Panc1 (cell line): ENCODE results near the gene FSHR. TPM values are rescaled to one million over a fixed set of nuclear protein-coding genes. Genes with fewer than 3 reads are reported as not detected.

Experiments
- ATAC-seq: fragments of 200-7000 bp; cut with Tn5 transposase; 2 replicates; pipeline ENCODE4 v1.9.1; 2020; ENCODE audit warnings: mild to moderate bottlenecking, moderate library complexity
- BruUV-seq: library from RNA; stranded (reverse); fragments of 400-500 nt; replicated peaks from 2 replicates; lab custom pipeline; 2021; lab: Mats Ljungman, UMichigan
- CTCF ChIA-PET: fragments of 300-600 bp; sonication (Branson Sonifier 250); formaldehyde crosslinking; loops from one replicate; lab custom pipeline; 2022; ENCODE audit warnings: antibody characterized with exemption; lab: Charles Lee
- POLR2A ChIA-PET: fragments of 300-600 bp; sonication (Branson Sonifier 250); formaldehyde crosslinking; loops from one replicate; lab custom pipeline; 2022; ENCODE audit warnings: antibody characterized with exemption; lab: Charles Lee
- DNase-seq: peaks from one replicate; pipeline ENCODE4 v3.0.0-alpha.2; 2010; ENCODE audit warnings: low read depth, low spot score
- H3K27ac ChIP-seq: 2 replicates; pipeline ENCODE4 v1.5.1; 2011; ENCODE audit warnings: mild to moderate bottlenecking, low read length, inconsistent platforms
- H3K27me3 ChIP-seq: fragments of 200-500 bp; sonication (Bioruptor generic); 2 replicates; pipeline ENCODE4 v1.6.0; 2014; ENCODE audit warnings: low read length, inconsistent platforms; ENCODE audit not compliant: control insufficient read depth, insufficient read depth
- H3K36me3 ChIP-seq: fragments of 200-500 bp; sonication (Bioruptor generic); 2 replicates; pipeline ENCODE4 v1.5.1; 2014; ENCODE audit warnings: inconsistent platforms, mild to moderate bottlenecking, low read length, moderate library complexity; ENCODE audit not compliant: control insufficient read depth, insufficient read depth
- H3K4me1 ChIP-seq: 2 replicates; pipeline ENCODE4 v1.5.1; 2011; ENCODE audit warnings: inconsistent platforms, mild to moderate bottlenecking, low read length, moderate library complexity; ENCODE audit not compliant: control insufficient read depth, insufficient read depth
- H3K4me3 ChIP-seq, 2 experiments: 2 replicates each; pipeline ENCODE4 v1.5.1; 2011 to 2012; ENCODE audit warnings: low read depth in 2 of 2, low read length in 2 of 2, mild to moderate bottlenecking in 2 of 2, inconsistent platforms in 1 of 2, moderate library complexity in 1 of 2
- H3K9me3 ChIP-seq: fragments of 200-500 bp; sonication (Bioruptor generic); 2 replicates; pipeline ENCODE4 v1.5.1; 2014; ENCODE audit warnings: low read depth, mild to moderate bottlenecking, inconsistent platforms, low read length, moderate library complexity; ENCODE audit not compliant: control insufficient read depth, insufficient read depth
- POLR2AphosphoS5 ChIP-seq: IDR thresholded peaks from 2 replicates; pipeline ENCODE4 v1.6.1; 2012; ENCODE audit warnings: mild to moderate bottlenecking, low read depth, low read length, moderate library complexity
- SIN3A ChIP-seq: IDR thresholded peaks from 2 replicates; pipeline ENCODE4 v1.6.1; 2012; ENCODE audit warnings: low read depth, mild to moderate bottlenecking, low read length, moderate library complexity, borderline replicate concordance; ENCODE audit not compliant: insufficient read depth
- TCF7L2 ChIP-seq: IDR thresholded peaks from 2 replicates; pipeline ENCODE4 v1.6.1; 2011; ENCODE audit warnings: mild to moderate bottlenecking, low read depth, low read length, inconsistent platforms
- in situ Hi-C: cut with HindIII; loops from 2 replicates; pipeline ENCODE4 v1.10.0; 2016; ENCODE audit warnings: low sequenced_read_pairs, low pct_unique_long_range_greater_than_20kb
- intact Hi-C: fragments of 100-400 bp; cut with micrococcal nuclease; formaldehyde crosslinking; loops from one replicate; pipeline ENCODE4 v1.10.0; 2022; ENCODE audit not compliant: unreplicated experiment
- total RNA-seq: library from RNA; stranded (reverse); gene quantifications from one replicate; pipeline ENCODE4 v1.2.1, GENCODE V29; 2021; ENCODE audit not compliant: unreplicated experiment
- TF ChIP-seq, protein P1 (sequence below), 2 experiments: IDR thresholded peaks; 2 replicates each; pipeline ENCODE4 v1.6.1; 2011 to 2012; ENCODE audit warnings: low read depth in 2 of 2, control low read depth in 1 of 2, low read length in 1 of 2, mild to moderate bottlenecking in 1 of 2, moderate library complexity in 1 of 2; ENCODE audit not compliant: insufficient read depth in 1 of 2
- TF ChIP-seq, protein P2 (sequence below): fragments of 450-650 bp; IDR thresholded peaks from 2 replicates; pipeline ENCODE4 v1.5.1; 2017; ENCODE audit warnings: mild to moderate bottlenecking

FSHR gene
- total RNA-seq, 1 experiment from 2014 or later: not detected

DNA sequence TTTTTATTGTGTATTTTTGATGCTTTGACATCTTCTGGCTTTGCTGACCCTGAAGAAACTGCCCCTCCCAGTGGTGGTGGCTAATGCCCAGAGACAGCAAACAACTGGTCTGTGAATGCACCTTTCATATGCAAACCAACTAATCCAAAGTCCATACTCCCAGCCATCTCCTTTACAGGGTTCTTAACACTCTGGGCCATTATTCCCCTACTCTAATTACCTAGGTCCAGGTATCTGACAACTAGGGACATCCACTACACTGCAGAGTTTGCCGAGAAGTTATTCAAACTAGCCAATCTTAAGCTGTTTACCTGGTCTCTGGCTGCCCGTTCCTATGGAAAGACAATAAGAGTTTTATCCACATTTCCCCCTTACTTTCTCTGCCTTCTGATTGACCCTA, 73.6 kb downstream of the FSHR start:
- H3K4me3 ChIP-seq: no peak overlapping the region
- in situ Hi-C loops (no loop called here), intact Hi-C loops (no loop called here)
- ChIA-PET CTCF (no interaction called here), POLR2A (no interaction called here)
- no peaks in the 10 kb centered on the region for H3K9me3 ChIP-seq
- ATAC-seq (no peak), DNase-seq (no peak)
- H3K27me3 ChIP-seq: no peaks in the 10 kb centered on the region
- H3K27ac ChIP-seq: no peak overlapping the region
- H3K36me3 ChIP-seq: no peaks in the 10 kb centered on the region
- TF ChIP-seq, protein P1, sequence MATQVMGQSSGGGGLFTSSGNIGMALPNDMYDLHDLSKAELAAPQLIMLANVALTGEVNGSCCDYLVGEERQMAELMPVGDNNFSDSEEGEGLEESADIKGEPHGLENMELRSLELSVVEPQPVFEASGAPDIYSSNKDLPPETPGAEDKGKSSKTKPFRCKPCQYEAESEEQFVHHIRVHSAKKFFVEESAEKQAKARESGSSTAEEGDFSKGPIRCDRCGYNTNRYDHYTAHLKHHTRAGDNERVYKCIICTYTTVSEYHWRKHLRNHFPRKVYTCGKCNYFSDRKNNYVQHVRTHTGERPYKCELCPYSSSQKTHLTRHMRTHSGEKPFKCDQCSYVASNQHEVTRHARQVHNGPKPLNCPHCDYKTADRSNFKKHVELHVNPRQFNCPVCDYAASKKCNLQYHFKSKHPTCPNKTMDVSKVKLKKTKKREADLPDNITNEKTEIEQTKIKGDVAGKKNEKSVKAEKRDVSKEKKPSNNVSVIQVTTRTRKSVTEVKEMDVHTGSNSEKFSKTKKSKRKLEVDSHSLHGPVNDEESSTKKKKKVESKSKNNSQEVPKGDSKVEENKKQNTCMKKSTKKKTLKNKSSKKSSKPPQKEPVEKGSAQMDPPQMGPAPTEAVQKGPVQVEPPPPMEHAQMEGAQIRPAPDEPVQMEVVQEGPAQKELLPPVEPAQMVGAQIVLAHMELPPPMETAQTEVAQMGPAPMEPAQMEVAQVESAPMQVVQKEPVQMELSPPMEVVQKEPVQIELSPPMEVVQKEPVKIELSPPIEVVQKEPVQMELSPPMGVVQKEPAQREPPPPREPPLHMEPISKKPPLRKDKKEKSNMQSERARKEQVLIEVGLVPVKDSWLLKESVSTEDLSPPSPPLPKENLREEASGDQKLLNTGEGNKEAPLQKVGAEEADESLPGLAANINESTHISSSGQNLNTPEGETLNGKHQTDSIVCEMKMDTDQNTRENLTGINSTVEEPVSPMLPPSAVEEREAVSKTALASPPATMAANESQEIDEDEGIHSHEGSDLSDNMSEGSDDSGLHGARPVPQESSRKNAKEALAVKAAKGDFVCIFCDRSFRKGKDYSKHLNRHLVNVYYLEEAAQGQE (IDR thresholded peaks at IDR 0.05; ENCODE audit: insufficient read depth in 1 of 2, low read depth in 2 of 2, low read length in 1 of 2): no peak
- no peak for TF ChIP-seq SIN3A
- H3K4me1 ChIP-seq: no peaks in the 10 kb centered on the region
- no TSS peak for BruUV-seq

DNA sequence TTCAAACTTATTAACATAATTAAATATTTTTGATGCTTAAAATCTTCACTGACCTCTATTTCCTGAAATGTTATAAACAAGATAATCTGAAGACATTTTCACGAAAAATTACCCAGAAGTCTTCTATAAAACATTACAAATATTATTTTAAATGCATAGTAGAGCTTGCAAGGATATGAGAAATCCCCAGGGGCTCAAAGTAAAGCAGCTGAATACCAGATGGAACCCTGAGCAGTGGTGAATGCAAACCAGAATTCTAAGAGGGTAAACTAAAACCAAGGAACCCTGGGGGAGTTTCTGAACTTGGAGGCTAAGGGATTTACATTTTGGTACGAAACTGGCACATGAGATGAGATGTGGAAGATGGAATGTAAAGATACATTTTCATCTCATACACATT, 83.6 kb downstream of the FSHR start:
- DNase-seq (no peak), ATAC-seq (no peak)
- POLR2A ChIA-PET: no interaction called here
- no peaks in the 10 kb centered on the region for H3K9me3 ChIP-seq
- H3K4me1 ChIP-seq: no peaks in the 10 kb centered on the region
- H3K27me3 ChIP-seq: no peaks in the 10 kb centered on the region
- intact Hi-C loops: no loop called here
- H3K36me3 ChIP-seq: no peaks in the 10 kb centered on the region
- no peak overlapping the region for H3K4me3 ChIP-seq
- in situ Hi-C loops: no loop called here
- no TSS peak for BruUV-seq
- CTCF ChIA-PET: no interaction called here
- H3K27ac ChIP-seq: no peak overlapping the region
- TF ChIP-seq, protein P1 (IDR thresholded peaks at IDR 0.05; ENCODE audit: insufficient read depth in 1 of 2, low read depth in 2 of 2, low read length in 1 of 2): no peak
- no peak for TF ChIP-seq POLR2AphosphoS5
- no peak for TF ChIP-seq SIN3A
- TF ChIP-seq TCF7L2: no peak
- TF ChIP-seq, protein P2, sequence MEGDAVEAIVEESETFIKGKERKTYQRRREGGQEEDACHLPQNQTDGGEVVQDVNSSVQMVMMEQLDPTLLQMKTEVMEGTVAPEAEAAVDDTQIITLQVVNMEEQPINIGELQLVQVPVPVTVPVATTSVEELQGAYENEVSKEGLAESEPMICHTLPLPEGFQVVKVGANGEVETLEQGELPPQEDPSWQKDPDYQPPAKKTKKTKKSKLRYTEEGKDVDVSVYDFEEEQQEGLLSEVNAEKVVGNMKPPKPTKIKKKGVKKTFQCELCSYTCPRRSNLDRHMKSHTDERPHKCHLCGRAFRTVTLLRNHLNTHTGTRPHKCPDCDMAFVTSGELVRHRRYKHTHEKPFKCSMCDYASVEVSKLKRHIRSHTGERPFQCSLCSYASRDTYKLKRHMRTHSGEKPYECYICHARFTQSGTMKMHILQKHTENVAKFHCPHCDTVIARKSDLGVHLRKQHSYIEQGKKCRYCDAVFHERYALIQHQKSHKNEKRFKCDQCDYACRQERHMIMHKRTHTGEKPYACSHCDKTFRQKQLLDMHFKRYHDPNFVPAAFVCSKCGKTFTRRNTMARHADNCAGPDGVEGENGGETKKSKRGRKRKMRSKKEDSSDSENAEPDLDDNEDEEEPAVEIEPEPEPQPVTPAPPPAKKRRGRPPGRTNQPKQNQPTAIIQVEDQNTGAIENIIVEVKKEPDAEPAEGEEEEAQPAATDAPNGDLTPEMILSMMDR: no peak
